Epithelial cell of esophagus (primary cell): ENCODE results near the gene ARFGAP1.

Experiments used
- DNase-seq: peaks from one replicate; pipeline ENCODE4 v3.0.0; 2010; ENCODE audit warnings: low read depth
- H3K4me3 ChIP-seq: 2 replicates; pipeline ENCODE4 v1.5.1; 2011; ENCODE audit warnings: mild to moderate bottlenecking, low read length, control low read depth
- CTCF ChIP-seq: IDR thresholded peaks from 2 replicates; pipeline ENCODE4 v1.5.1; 2011; ENCODE audit warnings: low read depth, mild to moderate bottlenecking, low read length, control low read depth, inconsistent platforms; ENCODE audit not compliant: insufficient read depth; ENCODE audit errors: missing control alignments

The ARFGAP1 gene

GRCh38 chr20:63295846-63296245 is 23.2 kb downstream of the ARFGAP1 start:
- no peak overlapping the region for H3K4me3 ChIP-seq
- TF ChIP-seq CTCF = no peak
- DNase-seq = no peak

- H3K4me3 ChIP-seq = no peak overlapping the region
- DNase-seq = no peak
- no peak for TF ChIP-seq CTCF
These were observed 24.1 kb downstream of the ARFGAP1 start for GRCh38 chr20:63296531-63297299.

GRCh38 chr20:63297371-63297781 is 24.8 kb downstream of the ARFGAP1 start:
- no peak overlapping the region for H3K4me3 ChIP-seq
- no peak for DNase-seq
- no peak for TF ChIP-seq CTCF

- no peak for DNase-seq
- no peak overlapping the region for H3K4me3 ChIP-seq
- no peak for TF ChIP-seq CTCF
These were observed 25.4 kb downstream of the ARFGAP1 start for GRCh38 chr20:63297796-63298572.

- TF ChIP-seq CTCF = no peak
- no peak overlapping the region for H3K4me3 ChIP-seq
- DNase-seq = no peak
These were observed 26.2 kb downstream of the ARFGAP1 start for GRCh38 chr20:63298731-63299312.

GRCh38 chr20:63301671-63302070 is 29.1 kb downstream of the ARFGAP1 start:
- no peak for DNase-seq
- no peak overlapping the region for H3K4me3 ChIP-seq
- TF ChIP-seq CTCF = no peak
